Sigmoid colon (tissue), 4 donors: ENCODE measurements around the gene PIK3CD.

Experiments
- POLR2A ChIP-seq, 2 donors: fragments of 450-650 bp; IDR thresholded peaks; one replicate each; pipeline ENCODE4 v1.6.1; 2016; ENCODE audit warnings: antibody characterized with exemption in 2 of 2, mild to moderate bottlenecking in 2 of 2, moderate library complexity in 2 of 2
- POLR2AphosphoS5 ChIP-seq, 4 donors: sonication (generic); formaldehyde crosslinking; IDR thresholded peaks; one replicate each; pipeline ENCODE4 v1.6.1; 2017; ENCODE audit warnings: antibody characterized with exemption in 4 of 4
- TF ChIP-seq, protein P1 (sequence below), 4 experiments: fragments of 450-650 bp in 3 of 4; fragments of 200-600 bp in 1 of 4; IDR thresholded peaks; one replicate each; pipeline ENCODE4 v1.5.1; 2016 to 2019; ENCODE audit warnings: antibody characterized with exemption in 4 of 4, mild to moderate bottlenecking in 3 of 4, moderate library complexity in 2 of 4

DNA sequence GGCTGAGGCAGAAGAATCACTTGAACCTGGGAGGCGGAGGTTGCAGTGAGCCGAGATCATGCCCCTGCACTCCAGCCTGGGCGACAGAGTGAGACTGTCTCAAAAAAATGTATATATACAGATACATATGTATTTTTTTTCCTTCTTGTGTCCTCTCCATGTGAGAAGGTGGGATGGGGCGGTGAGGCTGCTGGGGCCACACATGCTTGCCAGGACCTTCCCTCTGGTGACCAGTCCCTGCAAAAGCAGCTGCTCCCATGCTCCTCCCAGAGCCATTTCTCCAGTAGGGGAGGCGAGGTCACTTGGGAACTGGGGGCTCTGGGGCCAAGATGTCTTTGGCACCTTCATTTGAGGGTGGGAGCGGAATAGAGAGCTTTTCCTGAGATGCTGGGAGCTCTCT lies 74.9 kb downstream of the PIK3CD start:
- TF ChIP-seq, protein P1, sequence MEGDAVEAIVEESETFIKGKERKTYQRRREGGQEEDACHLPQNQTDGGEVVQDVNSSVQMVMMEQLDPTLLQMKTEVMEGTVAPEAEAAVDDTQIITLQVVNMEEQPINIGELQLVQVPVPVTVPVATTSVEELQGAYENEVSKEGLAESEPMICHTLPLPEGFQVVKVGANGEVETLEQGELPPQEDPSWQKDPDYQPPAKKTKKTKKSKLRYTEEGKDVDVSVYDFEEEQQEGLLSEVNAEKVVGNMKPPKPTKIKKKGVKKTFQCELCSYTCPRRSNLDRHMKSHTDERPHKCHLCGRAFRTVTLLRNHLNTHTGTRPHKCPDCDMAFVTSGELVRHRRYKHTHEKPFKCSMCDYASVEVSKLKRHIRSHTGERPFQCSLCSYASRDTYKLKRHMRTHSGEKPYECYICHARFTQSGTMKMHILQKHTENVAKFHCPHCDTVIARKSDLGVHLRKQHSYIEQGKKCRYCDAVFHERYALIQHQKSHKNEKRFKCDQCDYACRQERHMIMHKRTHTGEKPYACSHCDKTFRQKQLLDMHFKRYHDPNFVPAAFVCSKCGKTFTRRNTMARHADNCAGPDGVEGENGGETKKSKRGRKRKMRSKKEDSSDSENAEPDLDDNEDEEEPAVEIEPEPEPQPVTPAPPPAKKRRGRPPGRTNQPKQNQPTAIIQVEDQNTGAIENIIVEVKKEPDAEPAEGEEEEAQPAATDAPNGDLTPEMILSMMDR (IDR thresholded peaks at IDR 0.05) = no peak
- TF ChIP-seq POLR2AphosphoS5 (IDR thresholded peaks at IDR 0.05) = no peak
- no peak for TF ChIP-seq POLR2A (IDR thresholded peaks at IDR 0.05)
